Stimulated activated naive CD8-positive, alpha-beta T cell treated with anti-CD3 and anti-CD28 coated beads, Interleukin-15, Interleukin-2, amounts not matched to agents 100 ng/mL and 50 ng/mL, for 24 hours (primary cell): ENCODE data around the gene NCKAP5.
"Not testable (repeated sequence)": the region's sequence is repeated elsewhere in the genome, so short reads cannot be mapped to it uniquely, and the experiment has no call there.

Source experiments
- H3K27ac Mint-ChIP-seq: one replicate; pipeline ENCODE4 v1.8.0; 2021; ENCODE audit warnings: mild to moderate bottlenecking, mixed read lengths
- H3K27me3 Mint-ChIP-seq: one replicate; pipeline ENCODE4 v1.8.0; 2021; ENCODE audit warnings: mixed read lengths
- H3K36me3 Mint-ChIP-seq: one replicate; pipeline ENCODE4 v1.8.0; 2021; ENCODE audit warnings: low read depth, mixed read lengths
- H3K4me1 Mint-ChIP-seq: one replicate; pipeline ENCODE4 v1.8.0; 2021; ENCODE audit warnings: low read depth, mixed read lengths
- H3K4me3 Mint-ChIP-seq: one replicate; pipeline ENCODE4 v1.8.0; 2021; ENCODE audit warnings: mild to moderate bottlenecking, mixed read lengths
- H3K9me3 Mint-ChIP-seq: one replicate; pipeline ENCODE4 v1.8.0; 2021; ENCODE audit warnings: mixed read lengths

The NCKAP5 gene

DNA sequence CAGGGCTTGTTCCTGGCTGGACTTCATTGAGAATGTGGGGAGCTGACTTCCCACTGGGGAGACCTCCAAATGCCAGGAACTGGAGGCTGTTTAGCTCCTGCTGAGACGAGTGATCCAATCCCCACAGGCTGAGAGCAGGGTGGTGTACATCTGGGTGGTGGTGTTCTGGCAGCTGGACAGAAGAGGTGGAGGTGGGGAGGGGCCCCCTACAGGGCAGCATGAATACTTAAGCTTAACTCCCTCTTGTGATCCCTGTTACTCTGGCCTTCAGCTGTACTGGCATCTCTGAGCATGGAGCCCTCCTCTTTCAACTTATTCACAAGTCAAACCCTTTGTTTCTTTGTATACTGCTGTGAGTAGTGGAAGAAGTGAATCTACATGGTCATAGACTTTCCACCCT lies 730.5 kb downstream of the NCKAP5 start:
- no peaks in the 10 kb centered on the region for H3K36me3 Mint-ChIP-seq
- no peaks in the 10 kb centered on the region for H3K27me3 Mint-ChIP-seq
- no peak overlapping the region for H3K27ac Mint-ChIP-seq
- H3K9me3 Mint-ChIP-seq, result peaks cover 21% of the 10 kb centered on the region
- H3K4me1 Mint-ChIP-seq, result no peaks in the 10 kb centered on the region
- H3K4me3 Mint-ChIP-seq, result no peak overlapping the region

DNA sequence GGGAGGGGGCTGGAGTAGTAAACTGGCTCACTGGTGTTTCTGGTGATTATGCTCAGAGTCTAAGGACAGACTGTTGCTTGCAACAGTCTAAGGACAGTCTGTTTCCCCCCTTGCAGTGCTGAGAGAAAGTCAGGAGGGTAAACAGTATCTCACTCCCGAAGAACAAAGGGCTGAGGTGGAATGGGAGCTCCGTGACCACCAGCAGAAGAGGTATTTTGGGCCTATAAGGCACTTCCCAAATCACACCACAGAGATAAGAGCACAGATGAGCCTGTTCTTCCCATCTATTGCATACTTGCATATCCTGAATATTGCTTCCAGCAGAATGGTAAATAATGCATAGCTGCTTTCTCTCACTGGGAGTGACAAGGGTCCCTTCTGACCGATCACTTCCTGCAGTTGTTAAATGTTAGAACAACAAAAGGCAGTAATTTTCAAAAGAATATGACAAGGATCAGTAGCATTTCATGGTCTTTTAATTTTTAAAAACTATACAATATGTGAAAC lies 737.9 kb downstream of the NCKAP5 start:
- Mint-ChIP-seq H3K36me3 (no peaks in the 10 kb centered on the region), H3K27ac (no peak overlapping the region), H3K27me3 (no peaks in the 10 kb centered on the region), H3K4me1 (no peaks in the 10 kb centered on the region), H3K9me3 (peaks cover 13% of the 10 kb centered on the region), H3K4me3 (no peak overlapping the region)

DNA sequence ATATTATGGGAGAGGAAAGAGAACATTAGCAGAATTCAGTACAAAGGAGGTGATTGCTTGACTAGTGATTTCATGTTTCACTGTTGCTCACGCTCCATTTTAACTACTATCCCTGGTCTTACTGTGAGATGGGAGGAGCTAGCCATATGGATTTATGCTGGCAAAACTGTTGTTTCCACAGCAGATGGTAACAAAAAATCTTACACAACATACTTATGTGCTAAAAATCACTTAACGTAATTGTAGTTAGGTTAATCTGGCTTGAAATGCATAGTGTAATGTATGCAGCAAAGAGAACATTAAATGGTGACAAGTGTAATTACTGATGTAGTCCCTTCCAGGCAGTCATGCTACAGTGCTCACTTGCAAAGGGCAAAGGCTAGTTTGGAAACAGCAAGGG lies 742.7 kb downstream of the NCKAP5 start:
- no peak overlapping the region for H3K27ac Mint-ChIP-seq
- H3K36me3 Mint-ChIP-seq, result no peaks in the 10 kb centered on the region
- H3K27me3 Mint-ChIP-seq, result no peaks in the 10 kb centered on the region
- no peaks in the 10 kb centered on the region for H3K9me3 Mint-ChIP-seq
- no peak overlapping the region for H3K4me3 Mint-ChIP-seq
- no peaks in the 10 kb centered on the region for H3K4me1 Mint-ChIP-seq

DNA sequence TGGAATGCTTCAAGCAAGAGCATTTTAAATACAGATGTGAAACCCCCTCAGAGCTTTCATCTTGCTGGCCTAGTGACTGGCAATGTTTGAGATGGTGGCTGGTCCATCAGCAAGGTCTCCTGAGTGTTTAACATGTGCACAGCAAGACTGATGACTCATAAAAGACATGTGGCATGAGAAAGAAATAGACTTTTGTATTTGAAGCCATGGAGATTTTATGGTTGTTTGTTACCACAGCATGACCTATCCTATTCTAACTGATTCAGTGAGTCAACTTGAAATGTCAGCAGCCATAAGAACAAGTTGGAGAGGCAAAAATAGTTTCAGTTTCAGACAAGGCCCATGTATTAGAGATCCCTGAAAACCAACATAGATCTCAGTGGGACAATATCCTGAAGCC lies 743.5 kb downstream of the NCKAP5 start:
- Mint-ChIP-seq H3K27me3 (no peaks in the 10 kb centered on the region), H3K4me3 (no peak overlapping the region), H3K9me3 (no peaks in the 10 kb centered on the region), H3K27ac (no peak overlapping the region), H3K4me1 (no peaks in the 10 kb centered on the region), H3K36me3 (no peaks in the 10 kb centered on the region)

DNA sequence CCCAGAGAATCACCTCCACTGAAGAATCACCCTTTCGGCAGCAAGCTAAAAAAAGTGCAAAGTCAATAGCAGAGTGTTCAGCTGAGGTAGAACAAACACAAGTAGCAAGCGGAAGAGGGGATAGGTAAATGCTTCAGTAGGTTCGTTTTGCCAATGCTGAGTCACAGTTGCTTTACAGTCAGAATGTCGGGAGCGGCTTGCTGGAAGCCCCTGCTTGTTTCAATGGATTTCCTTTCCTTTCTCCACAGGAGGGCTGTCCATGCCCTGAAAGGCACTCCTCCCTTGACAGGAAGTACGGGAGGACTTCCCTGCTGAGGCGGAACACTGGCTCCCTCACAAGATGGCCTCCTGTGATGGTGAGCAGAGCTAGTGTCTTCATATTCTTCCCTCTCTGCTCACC lies 752.0 kb downstream of the NCKAP5 start:
- Mint-ChIP-seq H3K27ac (no peak overlapping the region), H3K27me3 (no peaks in the 10 kb centered on the region), H3K4me3 (no peak overlapping the region), H3K9me3 (peaks cover 5% of the 10 kb centered on the region), H3K36me3 (no peaks in the 10 kb centered on the region), H3K4me1 (no peaks in the 10 kb centered on the region)

DNA sequence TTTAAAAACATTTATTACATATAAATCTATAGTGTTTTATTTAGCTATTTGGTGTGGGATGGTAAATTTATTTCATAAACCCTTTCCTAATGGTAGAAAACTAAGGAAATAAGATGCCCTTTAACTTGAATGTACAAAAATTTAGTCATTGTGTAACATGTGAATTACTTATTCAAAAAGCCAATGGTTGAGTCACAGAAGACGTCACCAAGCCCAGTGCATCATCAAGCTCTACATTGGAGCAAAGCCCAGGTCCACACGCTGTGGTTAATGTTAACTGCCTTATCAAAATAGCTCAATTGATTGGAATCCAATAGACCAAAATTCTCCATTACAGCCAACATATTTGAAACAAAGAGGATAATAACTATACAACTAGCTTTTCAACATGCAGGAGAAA lies 752.7 kb downstream of the NCKAP5 start:
- Mint-ChIP-seq H3K9me3 (peaks cover 8% of the 10 kb centered on the region), H3K27ac (no peak overlapping the region), H3K4me1 (no peaks in the 10 kb centered on the region), H3K4me3 (no peak overlapping the region), H3K36me3 (no peaks in the 10 kb centered on the region), H3K27me3 (no peaks in the 10 kb centered on the region)

DNA sequence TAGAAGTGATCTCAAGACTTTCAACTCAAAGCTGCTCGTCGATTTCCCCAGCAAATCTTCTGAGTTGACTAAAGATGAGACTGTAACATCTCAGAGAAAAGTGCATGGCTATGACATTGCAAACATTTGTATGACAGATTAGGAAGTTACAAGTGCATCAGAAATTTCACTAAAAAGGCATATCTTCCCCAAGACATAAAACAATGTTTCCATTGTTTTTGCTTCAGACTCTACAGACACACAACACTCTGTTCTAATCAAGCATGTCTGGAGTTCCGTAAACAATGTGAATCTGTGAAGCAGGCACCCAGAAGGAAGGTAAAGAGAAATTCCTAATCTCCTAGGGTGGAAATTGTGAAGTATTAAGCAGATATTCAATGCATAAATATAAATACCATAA lies 753.6 kb downstream of the NCKAP5 start:
- no peak overlapping the region for H3K27ac Mint-ChIP-seq
- no peaks in the 10 kb centered on the region for H3K4me1 Mint-ChIP-seq
- H3K27me3 Mint-ChIP-seq, result no peaks in the 10 kb centered on the region
- H3K36me3 Mint-ChIP-seq, result no peaks in the 10 kb centered on the region
- peaks cover 10% of the 10 kb centered on the region for H3K9me3 Mint-ChIP-seq
- H3K4me3 Mint-ChIP-seq, result no peak overlapping the region

DNA sequence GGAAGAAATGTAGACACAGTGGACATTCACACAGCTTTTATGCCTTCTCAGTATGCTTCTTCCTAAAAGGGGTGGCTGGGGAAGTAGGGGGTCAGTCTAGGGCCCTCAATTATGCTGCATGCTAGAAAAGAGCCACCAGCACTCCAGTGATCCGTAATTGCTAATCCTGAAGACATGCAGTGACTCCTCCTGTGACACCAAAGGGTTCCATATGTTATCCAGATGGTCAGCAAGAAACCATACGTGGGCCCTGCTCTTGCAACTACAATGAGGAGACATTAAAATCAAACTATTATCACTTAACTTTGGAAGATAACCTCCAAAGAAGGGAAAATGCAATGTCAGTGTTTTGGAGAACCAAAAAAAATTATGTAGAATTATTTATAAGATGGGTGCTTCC lies 754.8 kb downstream of the NCKAP5 start:
- H3K27ac Mint-ChIP-seq, result no peak overlapping the region
- H3K4me1 Mint-ChIP-seq, result no peaks in the 10 kb centered on the region
- no peaks in the 10 kb centered on the region for H3K36me3 Mint-ChIP-seq
- H3K9me3 Mint-ChIP-seq, result peaks cover 14% of the 10 kb centered on the region
- H3K27me3 Mint-ChIP-seq, result no peaks in the 10 kb centered on the region
- no peak overlapping the region for H3K4me3 Mint-ChIP-seq

DNA sequence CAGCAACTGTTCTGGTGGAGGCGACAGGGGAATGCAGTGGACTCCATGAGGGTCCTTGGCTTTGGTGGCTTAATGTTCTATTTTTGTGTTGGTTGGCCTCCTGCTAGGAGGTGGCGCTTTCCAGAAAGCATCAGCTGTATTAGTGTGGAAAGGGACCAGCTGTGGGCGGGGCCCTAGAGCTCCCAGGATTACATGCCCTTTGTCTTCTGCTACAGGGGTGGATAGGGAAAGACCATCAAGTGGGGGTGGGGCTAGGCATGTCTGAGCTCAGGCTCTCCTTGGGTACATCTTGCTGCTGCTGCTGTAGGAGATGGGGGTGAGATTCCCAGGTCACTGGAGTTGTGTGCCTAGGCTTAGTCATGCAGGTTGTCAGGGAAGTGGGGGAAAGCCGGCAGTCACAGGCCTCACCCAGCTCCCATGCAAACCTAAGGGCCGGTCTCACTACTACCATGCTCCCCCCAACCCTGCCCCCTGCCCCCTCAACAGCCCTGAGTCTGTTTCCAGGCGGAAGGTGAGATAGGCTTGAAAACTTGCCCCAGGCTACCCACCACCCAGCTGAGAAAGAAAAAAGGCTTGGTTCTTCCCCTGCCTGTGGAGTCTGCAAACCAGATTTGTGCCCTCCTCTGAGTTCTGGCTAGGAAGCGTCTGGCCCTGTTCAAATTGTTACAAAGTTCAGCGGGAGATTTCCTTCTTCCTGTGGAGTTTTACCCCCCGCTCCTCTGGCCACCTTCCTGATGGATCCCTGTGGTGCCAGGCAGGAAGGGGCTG lies 756.9 kb downstream of the NCKAP5 start:
- Mint-ChIP-seq H3K27ac (no peak overlapping the region), H3K4me3 (no peak overlapping the region)

DNA sequence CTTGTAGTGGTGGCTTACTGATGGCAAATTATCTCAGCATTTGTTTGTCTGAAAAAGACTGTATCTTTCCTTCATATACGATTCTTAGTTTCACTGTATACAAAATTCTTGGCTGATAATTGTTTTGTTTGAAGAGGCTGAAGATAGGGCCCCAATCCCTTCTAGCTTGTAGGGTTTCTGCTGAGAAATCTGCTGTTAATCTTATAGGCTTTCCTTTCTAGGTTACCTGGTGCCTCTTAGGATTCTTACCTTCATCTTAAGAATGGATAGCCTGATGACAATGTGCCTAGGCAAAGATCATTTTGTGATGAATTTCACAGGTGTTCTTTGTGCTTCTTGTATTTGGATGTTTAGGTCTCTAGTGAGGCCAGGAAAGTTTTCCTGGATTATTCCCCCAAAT lies 758.3 kb downstream of the NCKAP5 start:
- not testable (repeated sequence) for H3K4me3 Mint-ChIP-seq, H3K36me3 Mint-ChIP-seq, H3K4me1 Mint-ChIP-seq, H3K27ac Mint-ChIP-seq, H3K27me3 Mint-ChIP-seq
- H3K9me3 Mint-ChIP-seq, result peaks cover 28% of the 10 kb centered on the region

More for the DNA sequence above, 756.9 kb downstream of the NCKAP5 start:
- Mint-ChIP-seq H3K9me3 (peaks cover 23% of the 10 kb centered on the region), H3K4me1 (no peaks in the 10 kb centered on the region), H3K36me3 (no peaks in the 10 kb centered on the region), H3K27me3 (no peaks in the 10 kb centered on the region)

DNA sequence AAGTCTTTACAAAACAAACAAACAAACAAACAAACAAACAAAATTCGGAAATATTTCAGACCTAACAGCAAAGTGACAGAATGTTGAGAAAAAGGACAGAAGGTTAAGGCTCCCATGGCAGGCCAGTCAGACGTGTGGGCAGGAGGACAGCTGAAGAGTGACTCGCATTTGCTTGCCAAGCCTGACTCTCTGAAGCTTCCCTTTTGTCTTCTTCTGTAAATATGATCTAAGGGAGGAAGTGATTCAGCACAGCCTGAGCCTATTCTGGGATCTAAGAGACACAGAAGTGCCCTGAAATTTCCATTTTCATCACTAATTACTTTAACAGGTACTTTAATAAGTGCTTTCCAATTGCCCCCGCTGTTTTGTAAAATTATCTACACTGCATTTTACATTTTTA lies 764.2 kb downstream of the NCKAP5 start:
- Mint-ChIP-seq H3K4me3 (no peak overlapping the region), H3K36me3 (no peaks in the 10 kb centered on the region), H3K27ac (no peak overlapping the region), H3K9me3 (peaks cover 18% of the 10 kb centered on the region), H3K27me3 (no peaks in the 10 kb centered on the region), H3K4me1 (no peaks in the 10 kb centered on the region)

DNA sequence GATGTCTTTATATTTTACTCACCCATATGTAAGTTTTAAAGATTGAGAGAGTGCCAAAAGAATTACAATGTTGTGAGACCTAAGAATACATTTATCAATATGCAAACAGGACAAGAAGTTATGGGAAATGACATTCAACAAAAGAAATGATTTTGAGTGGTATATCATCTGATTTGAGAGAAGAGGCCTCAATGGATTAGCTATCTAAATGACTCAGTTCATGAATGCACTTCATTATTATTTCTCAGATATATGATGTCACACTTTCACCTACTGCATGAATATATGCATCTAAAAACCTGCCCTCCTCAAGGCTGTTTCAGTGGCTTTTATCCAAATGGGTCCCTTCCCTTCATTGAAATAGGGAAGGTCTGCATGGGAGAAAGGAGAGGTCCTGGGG lies 769.9 kb downstream of the NCKAP5 start:
- H3K4me3 Mint-ChIP-seq, result no peak overlapping the region
- no peaks in the 10 kb centered on the region for H3K36me3 Mint-ChIP-seq
- H3K9me3 Mint-ChIP-seq, result no peaks in the 10 kb centered on the region
- no peak overlapping the region for H3K27ac Mint-ChIP-seq
- H3K27me3 Mint-ChIP-seq, result no peaks in the 10 kb centered on the region
- H3K4me1 Mint-ChIP-seq, result no peaks in the 10 kb centered on the region

DNA sequence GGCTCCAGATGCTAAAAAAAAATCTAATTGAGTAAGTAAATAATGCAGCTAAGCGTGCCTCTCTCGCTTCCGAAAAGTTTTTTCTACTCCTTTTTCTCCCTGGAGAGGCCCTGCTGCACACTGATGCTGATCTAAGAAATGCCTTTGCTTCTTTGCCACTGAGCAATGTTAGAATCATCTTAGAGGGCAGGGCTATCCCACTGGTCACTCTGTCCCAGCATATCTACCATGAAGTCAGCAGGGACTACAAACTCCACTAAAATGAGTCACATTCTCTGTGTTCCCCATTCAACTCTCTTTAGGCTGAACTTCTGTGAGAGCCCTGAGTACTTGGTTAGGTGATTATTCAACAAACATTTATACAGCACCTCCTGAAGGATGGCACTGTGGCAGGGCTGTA lies 770.7 kb downstream of the NCKAP5 start:
- Mint-ChIP-seq H3K4me3 (no peak overlapping the region), H3K9me3 (no peaks in the 10 kb centered on the region), H3K27ac (no peak overlapping the region), H3K4me1 (no peaks in the 10 kb centered on the region), H3K27me3 (no peaks in the 10 kb centered on the region), H3K36me3 (no peaks in the 10 kb centered on the region)

DNA sequence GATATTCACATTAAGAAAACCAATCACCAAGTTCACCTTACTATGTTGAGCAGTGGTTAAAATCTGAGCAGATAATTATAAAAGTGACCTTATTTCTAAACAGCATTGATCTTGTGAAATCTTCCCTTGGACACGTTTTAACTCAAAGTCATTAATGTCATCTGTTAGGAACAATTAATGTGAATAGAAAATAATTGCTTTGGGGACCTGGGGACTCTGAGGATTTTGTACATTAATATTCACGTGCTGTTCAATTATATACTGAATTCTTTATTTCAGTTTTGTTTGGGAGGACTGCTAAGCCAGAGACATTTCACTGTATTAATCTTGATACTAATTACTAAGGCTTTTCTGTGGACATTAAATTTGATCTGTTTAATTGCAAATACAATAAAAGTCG lies 771.2 kb downstream of the NCKAP5 start:
- H3K27me3 Mint-ChIP-seq, result no peaks in the 10 kb centered on the region
- no peak overlapping the region for H3K27ac Mint-ChIP-seq
- H3K9me3 Mint-ChIP-seq, result no peaks in the 10 kb centered on the region

DNA sequence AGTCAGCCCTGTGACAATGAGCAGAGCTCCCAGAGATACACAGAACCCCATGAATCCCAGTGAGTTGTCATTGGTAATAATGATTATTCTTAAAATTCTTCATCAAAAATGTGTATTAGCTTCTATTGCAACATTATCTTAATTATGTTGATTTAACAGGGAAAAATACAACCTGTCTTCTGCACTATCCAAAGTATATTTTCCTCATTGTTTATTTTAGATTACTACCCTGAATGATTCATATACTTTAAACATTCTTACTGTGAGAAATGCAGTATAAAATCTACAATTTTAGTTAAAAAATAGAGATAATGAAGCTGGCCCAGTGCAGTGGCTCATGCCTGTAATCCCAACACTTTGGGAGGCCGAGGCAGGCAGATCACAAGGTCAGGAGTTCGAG lies 773.0 kb downstream of the NCKAP5 start:
- H3K36me3 Mint-ChIP-seq, result no peaks in the 10 kb centered on the region
- no peak overlapping the region for H3K4me3 Mint-ChIP-seq
- H3K9me3 Mint-ChIP-seq, result no peaks in the 10 kb centered on the region
- H3K4me1 Mint-ChIP-seq, result no peaks in the 10 kb centered on the region
- H3K27me3 Mint-ChIP-seq, result no peaks in the 10 kb centered on the region
- H3K27ac Mint-ChIP-seq, result no peak overlapping the region

More for the DNA sequence above, 771.2 kb downstream of the NCKAP5 start:
- Mint-ChIP-seq H3K4me3 (no peak overlapping the region), H3K4me1 (no peaks in the 10 kb centered on the region), H3K36me3 (no peaks in the 10 kb centered on the region)

DNA sequence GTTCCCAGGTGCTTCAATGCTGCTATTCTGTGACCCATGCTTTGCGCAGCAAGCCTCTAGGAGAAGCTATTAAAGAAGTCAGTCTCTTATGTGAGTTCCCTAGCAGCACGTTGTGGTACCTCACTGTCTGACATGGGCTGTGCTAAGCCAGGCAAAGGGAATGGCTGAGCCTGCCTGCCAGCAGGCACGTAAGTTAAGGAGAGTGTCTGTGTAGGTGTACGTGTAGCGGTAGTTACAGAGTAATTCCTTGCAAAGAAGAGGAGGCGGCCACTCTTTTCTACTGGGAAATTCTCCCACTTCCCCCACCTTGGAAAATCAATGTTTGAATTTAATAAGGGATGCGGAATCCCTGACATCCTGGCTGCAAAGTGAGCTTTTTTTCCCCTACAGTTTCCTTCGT lies 774.7 kb downstream of the NCKAP5 start:
- no peaks in the 10 kb centered on the region for H3K4me1 Mint-ChIP-seq
- no peaks in the 10 kb centered on the region for H3K27me3 Mint-ChIP-seq
- no peak overlapping the region for H3K27ac Mint-ChIP-seq
- H3K9me3 Mint-ChIP-seq, result no peaks in the 10 kb centered on the region
- no peaks in the 10 kb centered on the region for H3K36me3 Mint-ChIP-seq
- no peak overlapping the region for H3K4me3 Mint-ChIP-seq
